Keratinocyte (primary cell): ENCODE data around the gene TTYH2. TPM values are rescaled to one million over a fixed set of nuclear protein-coding genes. Genes with fewer than 3 reads are reported as not detected.
"Not testable (repeated sequence)": the region's sequence is repeated elsewhere in the genome, so short reads cannot be mapped to it uniquely, and the experiment has no call there.

Experiments used
- DNase-seq: peaks from one replicate; pipeline ENCODE4 v3.0.0-alpha.2; 2011; ENCODE audit warnings: low read depth, missing footprints, low spot score
- FAIRE-seq: peaks from 2 replicates; lab custom pipeline; 2011; peaks lifted over from hg19 to GRCh38; lab: Jason Lieb, UNC
- H2AFZ ChIP-seq: 2 replicates; pipeline ENCODE4 v1.6.0; 2012; ENCODE audit warnings: low read length, control low read depth, inconsistent platforms; ENCODE audit not compliant: control insufficient read depth
- H3K27ac ChIP-seq: 2 replicates; pipeline ENCODE4 v1.5.1; 2011; ENCODE audit warnings: low read length; ENCODE audit not compliant: control insufficient read depth, insufficient read depth
- H3K27me3 ChIP-seq: 3 replicates; pipeline ENCODE4 v1.6.0; 2011; ENCODE audit warnings: low read length; ENCODE audit not compliant: control insufficient read depth, insufficient read depth; ENCODE audit errors: extremely low read depth
- H3K36me3 ChIP-seq, 2 experiments: 2 replicates in 1 of 2; 3 replicates in 1 of 2; pipeline ENCODE4 v1.5.1; 2011; ENCODE audit warnings: low read length in 2 of 2, mild to moderate bottlenecking in 1 of 2; ENCODE audit not compliant: control insufficient read depth in 2 of 2, insufficient read depth in 2 of 2; ENCODE audit errors: extremely low read depth in 1 of 2
- H3K4me1 ChIP-seq: 3 replicates; pipeline ENCODE4 v1.5.1; 2011; ENCODE audit warnings: low read length; ENCODE audit not compliant: control insufficient read depth, insufficient read depth; ENCODE audit errors: extremely low read depth
- H3K4me2 ChIP-seq: 3 replicates; pipeline ENCODE4 v1.6.0; 2011; ENCODE audit warnings: low read depth, low read length; ENCODE audit not compliant: control insufficient read depth, insufficient read depth; ENCODE audit errors: extremely low read depth
- H3K4me3 ChIP-seq, 3 experiments: fragments of 200-600 bp in 1 of 3; sonication (generic) in 1 of 3; 2 replicates in 2 of 3; 3 replicates in 1 of 3; pipeline ENCODE4 v1.5.1; 2011 to 2016; ENCODE audit warnings: low read length in 3 of 3, mild to moderate bottlenecking in 3 of 3, control low read depth in 2 of 3, inconsistent platforms in 1 of 3, low read depth in 1 of 3, mixed read lengths in 1 of 3, mixed run types in 1 of 3, moderate library complexity in 1 of 3; ENCODE audit not compliant: control insufficient read depth in 2 of 3, insufficient read depth in 2 of 3; ENCODE audit errors: extremely low read depth in 1 of 3
- H3K79me2 ChIP-seq: 2 replicates; pipeline ENCODE4 v1.6.0; 2012; ENCODE audit warnings: low read length; ENCODE audit not compliant: control insufficient read depth, insufficient read depth
- H3K9ac ChIP-seq: 3 replicates; pipeline ENCODE4 v1.6.0; 2011; ENCODE audit warnings: low read length; ENCODE audit not compliant: control insufficient read depth, insufficient read depth; ENCODE audit errors: extremely low read depth
- H3K9me1 ChIP-seq: 3 replicates; pipeline ENCODE4 v1.6.0; 2011; ENCODE audit warnings: low read length; ENCODE audit not compliant: control insufficient read depth, insufficient read depth; ENCODE audit errors: extremely low read depth
- H3K9me3 ChIP-seq: 2 replicates; pipeline ENCODE4 v1.5.1; 2012; ENCODE audit warnings: low read depth, low read length; ENCODE audit not compliant: control insufficient read depth
- H4K20me1 ChIP-seq: 3 replicates; pipeline ENCODE4 v1.6.0; 2011; ENCODE audit warnings: low read length; ENCODE audit not compliant: control insufficient read depth, insufficient read depth; ENCODE audit errors: extremely low read depth
- EZH2 ChIP-seq: IDR thresholded peaks from one replicate; pipeline ENCODE4 v1.6.1; 2012; ENCODE audit warnings: inconsistent platforms, mild to moderate bottlenecking, low read length, moderate library complexity
- dilution Hi-C: fragments of 300-500 bp; cut with MboI; formaldehyde crosslinking; loops from one replicate; pipeline ENCODE4 v1.7.0; 2020; ENCODE audit warnings: low sequenced_read_pairs; ENCODE audit not compliant: extremely low pct_ligation_motif_present
- polyA plus RNA-seq, 5 experiments: library from polyadenylated mRNA; depleted of rRNA in 3 of 5; stranded (reverse) in 3 of 5; stranded (forward) in 1 of 5; unstranded in 1 of 5; fragments of >200 nt; gene quantifications; 1 replicate in 1 of 5; 2 replicates in 3 of 5; 3 replicates in 1 of 5; pipeline versions ENCODE4 v1.2.1 to v1.2.3, GENCODE V29; 2011 to 2012; ENCODE audit warnings: missing spikeins in 2 of 5, low read depth in 1 of 5, low replicate concordance in 1 of 5
- TF ChIP-seq, protein P1 (sequence below), 3 experiments: IDR thresholded peaks in 1 of 3; conservative IDR thresholded peaks in 1 of 3; optimal IDR thresholded peaks in 1 of 3; 2 replicates in 2 of 3; 3 replicates in 1 of 3; pipeline versions ENCODE3 to v1.5.1; 2011; ENCODE audit warnings: low read length in 3 of 3, mild to moderate bottlenecking in 3 of 3, moderate library complexity in 2 of 3, control low read depth in 1 of 3, inconsistent platforms in 1 of 3; ENCODE audit not compliant: insufficient read depth in 2 of 3; ENCODE audit errors: extremely low read depth in 1 of 3

The TTYH2 gene
- polyA plus RNA-seq, 1 donor (not counting 4 experiments of a cell fraction or from before 2014, with no cell fraction given): 3.7 TPM

DNA sequence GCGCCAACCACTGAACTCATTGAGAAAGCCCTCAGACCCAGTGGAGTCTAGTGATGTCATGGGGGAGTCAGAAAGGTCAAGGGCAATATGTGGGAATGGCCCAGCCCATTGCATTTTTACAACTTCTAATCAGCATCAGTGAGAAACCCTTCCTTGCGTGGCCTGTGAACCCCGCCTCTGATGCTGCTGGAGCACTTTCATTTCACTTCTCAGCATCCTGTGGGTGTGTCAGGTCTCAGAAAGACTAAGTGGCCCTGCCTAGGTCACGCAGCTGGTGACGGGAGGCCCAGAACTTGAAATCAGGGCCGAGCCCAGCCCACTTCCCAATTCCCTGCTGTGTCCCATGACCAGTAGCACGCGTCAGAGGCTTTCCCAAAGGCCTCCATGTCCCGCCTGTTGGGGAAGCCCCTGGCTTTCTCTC, 66.7 kb downstream of the TTYH2 start:
- Histone ChIP-seq H3K36me3 (no peaks in the 10 kb centered on the region), H3K27me3 (peaks cover 17% of the 10 kb centered on the region), H3K4me1 (peaks cover 6% of the 10 kb centered on the region), H3K79me2 (no peaks in the 10 kb centered on the region), H3K9me1 (no peaks in the 10 kb centered on the region), H3K4me2 (no peak overlapping the region), H3K9ac (no peak overlapping the region), H3K4me3 (no peak overlapping the region), H4K20me1 (no peaks in the 10 kb centered on the region), H2AFZ (no peak overlapping the region), H3K27ac (no peak overlapping the region), H3K9me3 (no peaks in the 10 kb centered on the region)
- FAIRE-seq (no peak), DNase-seq (no peak)
- dilution Hi-C loops: no loop called here
- TF ChIP-seq EZH2: no peak
- TF ChIP-seq, protein P1, sequence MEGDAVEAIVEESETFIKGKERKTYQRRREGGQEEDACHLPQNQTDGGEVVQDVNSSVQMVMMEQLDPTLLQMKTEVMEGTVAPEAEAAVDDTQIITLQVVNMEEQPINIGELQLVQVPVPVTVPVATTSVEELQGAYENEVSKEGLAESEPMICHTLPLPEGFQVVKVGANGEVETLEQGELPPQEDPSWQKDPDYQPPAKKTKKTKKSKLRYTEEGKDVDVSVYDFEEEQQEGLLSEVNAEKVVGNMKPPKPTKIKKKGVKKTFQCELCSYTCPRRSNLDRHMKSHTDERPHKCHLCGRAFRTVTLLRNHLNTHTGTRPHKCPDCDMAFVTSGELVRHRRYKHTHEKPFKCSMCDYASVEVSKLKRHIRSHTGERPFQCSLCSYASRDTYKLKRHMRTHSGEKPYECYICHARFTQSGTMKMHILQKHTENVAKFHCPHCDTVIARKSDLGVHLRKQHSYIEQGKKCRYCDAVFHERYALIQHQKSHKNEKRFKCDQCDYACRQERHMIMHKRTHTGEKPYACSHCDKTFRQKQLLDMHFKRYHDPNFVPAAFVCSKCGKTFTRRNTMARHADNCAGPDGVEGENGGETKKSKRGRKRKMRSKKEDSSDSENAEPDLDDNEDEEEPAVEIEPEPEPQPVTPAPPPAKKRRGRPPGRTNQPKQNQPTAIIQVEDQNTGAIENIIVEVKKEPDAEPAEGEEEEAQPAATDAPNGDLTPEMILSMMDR (optimal IDR thresholded peaks at IDR 0.05 in 1 of 3, IDR thresholded peaks at IDR 0.05 in 1 of 3, conservative IDR thresholded peaks at IDR 0.05 in 1 of 3; ENCODE audit: extremely low read depth in 1 of 3, insufficient read depth in 2 of 3, low read length in 3 of 3): no peak

DNA sequence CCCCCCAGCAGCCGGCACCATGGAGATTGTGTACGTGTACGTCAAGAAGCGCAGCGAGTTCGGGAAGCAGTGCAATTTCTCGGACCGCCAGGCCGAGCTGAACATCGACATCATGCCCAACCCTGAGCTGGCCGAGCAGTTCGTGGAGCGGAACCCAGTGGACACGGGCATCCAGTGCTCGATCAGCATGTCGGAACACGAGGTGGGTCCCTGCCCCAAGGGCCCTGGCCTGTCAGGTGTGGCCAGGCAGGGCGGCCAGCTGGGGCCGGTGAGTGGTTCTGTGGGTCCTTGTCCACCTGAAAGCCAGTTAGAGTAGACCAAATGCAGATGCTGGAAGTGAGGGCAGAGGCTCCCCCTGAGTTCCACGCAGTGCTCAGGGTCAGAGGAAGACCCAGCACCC, 68.4 kb downstream of the TTYH2 start:
- Histone ChIP-seq H3K27me3 (peaks cover 1% of the 10 kb centered on the region), H2AFZ (no peak overlapping the region), H3K4me1 (peaks cover 6% of the 10 kb centered on the region), H3K79me2 (no peaks in the 10 kb centered on the region), H3K4me2 (no peak overlapping the region), H3K4me3 (no peak overlapping the region), H3K9me1 (no peaks in the 10 kb centered on the region), H3K36me3 (no peaks in the 10 kb centered on the region), H3K9ac (no peak overlapping the region), H3K27ac (no peak overlapping the region), H4K20me1 (no peaks in the 10 kb centered on the region), H3K9me3 (no peaks in the 10 kb centered on the region)
- no peak for TF ChIP-seq EZH2
- TF ChIP-seq, protein P1 (optimal IDR thresholded peaks at IDR 0.05 in 1 of 3, IDR thresholded peaks at IDR 0.05 in 1 of 3, conservative IDR thresholded peaks at IDR 0.05 in 1 of 3; ENCODE audit: extremely low read depth in 1 of 3, insufficient read depth in 2 of 3, low read length in 3 of 3): no peak
- FAIRE-seq (no peak), DNase-seq (no peak)
- dilution Hi-C loops: no loop called here

DNA sequence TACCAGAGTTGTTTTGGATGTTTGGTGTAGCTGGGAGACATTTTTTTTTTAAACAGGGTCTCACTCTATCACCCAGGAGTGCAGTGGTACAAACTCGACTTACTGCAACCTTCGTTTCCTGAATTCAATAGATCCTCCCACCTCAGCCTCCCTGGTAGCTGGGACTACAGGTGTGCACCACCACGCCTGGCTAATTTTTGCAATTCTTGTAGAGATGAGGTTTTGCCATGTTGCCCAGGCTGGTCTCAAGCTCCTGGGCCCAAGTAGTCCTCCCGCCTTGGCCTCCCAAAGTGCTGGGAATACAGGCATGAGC, 68.9 kb downstream of the TTYH2 start:
- H3K4me2 ChIP-seq, H4K20me1 ChIP-seq, H3K27me3 ChIP-seq, H3K9me3 ChIP-seq, H3K4me1 ChIP-seq, H3K36me3 ChIP-seq, DNase-seq, FAIRE-seq, dilution Hi-C loops, H3K79me2 ChIP-seq, H2AFZ ChIP-seq, H3K9ac ChIP-seq, H3K4me3 ChIP-seq, H3K9me1 ChIP-seq: not testable (repeated sequence)
- H3K27ac ChIP-seq: peak overlapping the region; percentile 22
